HG03097 (cell line): ENCODE results near the gene CHD5.

ENCODE experiments used
- ATAC-seq: cut with Tn5 transposase; IDR thresholded peaks from one replicate; pipeline ENCODE4 v1.9.1; 2021; ENCODE audit not compliant: unreplicated experiment, low FRiP score

The CHD5 gene

GRCh38 chr1:6157528-6158174, 22.5 kb downstream of the CHD5 start:
- no peak for ATAC-seq

GRCh38 chr1:6157132-6157527, 23.0 kb downstream of the CHD5 start:
- no peak for ATAC-seq

- no peak for ATAC-seq
Observed at GRCh38 chr1:6154525-6155319, 25.4 kb downstream of the CHD5 start.

- no peak for ATAC-seq
Observed at GRCh38 chr1:6152882-6153281, 27.2 kb downstream of the CHD5 start.

- ATAC-seq, result no peak
Observed at GRCh38 chr1:6152181-6152580, 27.9 kb downstream of the CHD5 start.

GRCh38 chr1:6151291-6151822, 28.8 kb downstream of the CHD5 start:
- no peak for ATAC-seq

GRCh38 chr1:6150006-6150938, 29.8 kb downstream of the CHD5 start:
- ATAC-seq, result no peak

GRCh38 chr1:6149597-6149996, 30.5 kb downstream of the CHD5 start:
- ATAC-seq, result no peak

- no peak for ATAC-seq
Observed at GRCh38 chr1:6148497-6149241, 31.5 kb downstream of the CHD5 start.

GRCh38 chr1:6145864-6146410, 34.2 kb downstream of the CHD5 start:
- no peak for ATAC-seq

- ATAC-seq, result no peak
Observed at GRCh38 chr1:6145396-6145750, 34.7 kb downstream of the CHD5 start.

GRCh38 chr1:6144647-6145395, 35.3 kb downstream of the CHD5 start:
- ATAC-seq, result no peak

GRCh38 chr1:6144175-6144574, 35.9 kb downstream of the CHD5 start:
- ATAC-seq, result no peak

GRCh38 chr1:6143395-6143794, 36.7 kb downstream of the CHD5 start:
- no peak for ATAC-seq

GRCh38 chr1:6142734-6143133, 37.4 kb downstream of the CHD5 start:
- no peak for ATAC-seq

- no peak for ATAC-seq
Observed at GRCh38 chr1:6142036-6142621, 38.0 kb downstream of the CHD5 start.

- ATAC-seq, result no peak
Observed at GRCh38 chr1:6141592-6141991, 38.5 kb downstream of the CHD5 start.

GRCh38 chr1:6140413-6140812, 39.7 kb downstream of the CHD5 start:
- ATAC-seq, result no peak

GRCh38 chr1:6137758-6138157, 42.4 kb downstream of the CHD5 start:
- ATAC-seq, result no peak
